GM12875 (cell line): Measurements from ENCODE around the gene FBXL20.
"Not testable (repeated sequence)": the region's sequence is repeated elsewhere in the genome, so short reads cannot be mapped to it uniquely, and the experiment has no call there.

Source experiments
- H3K4me3 ChIP-seq: one replicate; pipeline ENCODE4 v1.5.1; 2011; ENCODE audit warnings: low read depth, low read length, control low read depth
- CTCF ChIP-seq: IDR thresholded peaks from 2 replicates; pipeline ENCODE4 v1.5.1; 2011; ENCODE audit warnings: low read depth, mild to moderate bottlenecking, control low read depth, inconsistent platforms, low read length, moderate library complexity, borderline replicate concordance; ENCODE audit not compliant: insufficient read depth

Gene FBXL20

DNA sequence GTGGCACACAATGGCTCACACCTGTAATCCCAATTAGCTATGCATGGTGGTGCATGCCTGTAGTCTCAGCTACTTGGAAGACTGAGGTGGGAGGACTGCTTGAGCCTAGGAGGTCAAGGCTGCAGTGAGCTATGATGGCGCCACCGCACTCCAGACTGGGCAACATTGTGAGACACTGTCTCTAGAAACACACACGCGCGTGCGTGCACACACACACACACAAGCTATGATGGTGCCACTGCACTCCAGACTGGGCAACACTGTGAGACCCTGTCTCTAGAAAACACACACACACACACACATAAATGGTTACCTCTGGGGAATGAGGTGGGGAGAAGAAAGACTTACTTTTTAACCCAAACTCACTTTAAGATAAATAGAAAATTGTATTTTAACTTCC lies 16.4 kb downstream of the FBXL20 start:
- no peak overlapping the region for H3K4me3 ChIP-seq
- no peak for TF ChIP-seq CTCF

DNA sequence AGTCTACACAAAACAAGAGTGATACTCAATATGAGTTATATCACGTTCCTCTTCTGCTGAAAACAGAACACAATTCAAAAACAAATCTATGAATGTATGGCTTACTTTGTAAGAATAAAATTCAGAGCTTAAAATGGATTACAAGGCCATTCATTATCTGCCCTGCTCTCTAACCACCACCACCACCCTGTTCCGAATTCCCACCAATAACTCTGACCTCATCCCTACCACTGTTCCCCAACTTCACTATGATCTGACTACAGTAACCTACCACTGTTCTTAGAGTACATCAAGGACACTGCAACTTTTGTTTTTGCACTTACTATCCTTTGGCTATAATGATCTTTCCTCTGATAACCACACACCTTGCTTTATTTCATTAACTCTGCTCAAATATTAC lies 21.3 kb downstream of the FBXL20 start:
- no peak overlapping the region for H3K4me3 ChIP-seq
- no peak for TF ChIP-seq CTCF

DNA sequence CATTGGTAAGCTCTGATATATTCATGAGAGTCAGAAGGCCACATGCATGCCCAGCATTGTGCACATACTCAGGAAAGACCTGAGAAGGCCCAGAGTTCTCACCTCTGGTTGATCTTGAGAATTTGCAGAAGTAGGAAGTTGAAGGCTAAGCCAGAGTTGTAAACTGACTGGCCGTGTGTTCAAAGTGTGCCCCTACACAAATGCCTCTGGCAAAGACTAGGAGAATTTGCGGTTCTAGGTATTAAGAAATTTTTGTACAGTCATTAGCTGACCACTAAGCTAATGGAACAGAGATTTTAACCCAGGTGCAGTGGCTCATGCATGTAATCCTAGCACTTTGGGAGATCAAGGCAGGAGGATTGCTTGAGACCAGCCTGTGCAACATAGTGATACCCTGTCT lies 25.0 kb downstream of the FBXL20 start:
- TF ChIP-seq CTCF: no peak
- H3K4me3 ChIP-seq: no peak overlapping the region

DNA sequence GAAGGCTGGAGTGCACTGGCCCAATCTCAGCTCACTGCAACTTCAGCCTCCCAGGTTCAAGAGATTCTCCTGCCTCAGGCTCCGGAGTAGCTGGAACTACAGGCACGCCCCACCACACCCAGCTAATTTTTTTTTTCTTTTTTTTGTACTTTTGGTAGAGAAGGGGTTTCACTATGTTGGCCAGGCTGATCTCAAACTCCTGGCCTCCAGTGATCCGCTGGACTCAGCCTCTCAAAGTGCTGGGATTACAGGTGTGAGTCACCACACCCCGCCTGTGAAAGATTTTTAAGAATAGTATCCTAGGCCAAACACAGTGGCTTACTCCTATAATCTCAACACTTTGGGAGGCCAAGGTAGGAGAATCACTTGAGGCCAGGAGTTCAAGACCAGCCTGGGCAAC lies 33.6 kb downstream of the FBXL20 start:
- not testable (repeated sequence) for H3K4me3 ChIP-seq

DNA sequence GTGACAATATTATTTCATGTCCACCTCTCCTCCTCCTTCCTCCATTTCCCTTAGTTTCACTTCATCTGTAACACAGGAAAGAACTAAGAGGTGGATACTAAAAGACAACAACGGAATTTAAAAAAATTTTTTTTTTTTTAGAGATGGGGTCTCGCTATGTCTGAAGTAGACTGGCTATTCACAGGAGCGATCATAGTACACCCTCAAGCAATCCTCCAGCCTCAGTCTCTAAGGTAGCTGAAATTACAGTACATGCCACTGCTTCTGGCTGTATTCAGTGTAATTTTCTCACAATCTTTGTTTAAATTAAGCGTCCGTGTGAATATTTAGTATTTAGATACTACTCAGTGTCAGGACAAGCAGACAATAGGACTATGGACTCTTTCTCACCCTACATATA lies 35.6 kb downstream of the FBXL20 start:
- H3K4me3 ChIP-seq: no peak overlapping the region
- no peak for TF ChIP-seq CTCF

- H3K4me3 ChIP-seq: no peak overlapping the region
- no peak for TF ChIP-seq CTCF
Observed at GRCh38 chr17:39365242-39365641, 36.2 kb downstream of the FBXL20 start.

DNA sequence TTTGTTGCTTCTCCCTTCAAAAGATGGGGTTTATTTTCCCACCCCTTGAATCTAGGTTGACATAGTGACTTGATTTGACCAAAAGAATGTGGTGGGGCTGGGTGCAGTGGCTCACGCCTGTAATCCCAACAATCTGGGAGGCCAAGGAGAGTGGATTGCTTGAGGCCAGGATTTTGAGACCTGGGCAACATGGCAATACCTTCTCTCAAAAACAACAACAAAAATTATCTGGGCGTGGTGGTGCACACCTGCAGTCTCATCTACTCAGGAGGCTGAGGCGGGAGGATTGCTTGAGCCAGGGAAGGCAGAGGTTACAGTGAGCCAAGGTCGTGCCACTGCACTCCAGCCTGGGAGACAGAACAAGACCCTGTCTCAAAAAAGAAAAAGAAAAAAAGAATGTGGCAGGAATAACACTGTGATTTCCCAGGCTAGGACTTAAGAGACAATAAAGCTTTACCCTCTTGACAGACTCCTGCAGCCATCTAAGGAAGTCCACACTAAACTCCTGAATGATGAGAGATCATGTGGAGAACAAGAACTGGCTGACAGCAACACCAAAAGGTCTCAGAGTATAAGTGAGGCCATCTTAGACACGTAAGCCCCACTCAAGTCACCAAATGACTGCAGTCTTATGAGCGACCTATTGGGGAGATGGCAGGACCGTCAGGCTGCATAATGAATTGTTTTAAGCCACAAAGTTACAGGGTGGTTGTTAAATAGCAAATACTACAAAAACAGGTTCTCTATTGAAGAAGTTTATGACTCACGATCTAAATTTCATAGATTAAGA lies 37.0 kb downstream of the FBXL20 start:
- no peak overlapping the region for H3K4me3 ChIP-seq
- TF ChIP-seq CTCF: no peak
